Islet precursor cell (in vitro differentiated cells): ENCODE results near the gene ZNF419.
"Not testable (repeated sequence)": the region's sequence is repeated elsewhere in the genome, so short reads cannot be mapped to it uniquely, and the experiment has no call there.

ENCODE experiments used
- DNase-seq: peaks from one replicate; pipeline ENCODE4 v3.0.0-alpha.2; 2018

ZNF419 gene

GRCh38 chr19:57487477-57488298 is at the start of gene ZNF419:
TSS of gene ZNF419 (plus strand) at chr19:57487750. CDS start at chr19:57487951, 201 bp downstream.
- peak; percentile 96 for DNase-seq

- no peak for DNase-seq
Measured at GRCh38 chr19:57437931-57438330, 49.6 kb upstream of the ZNF419 start.

GRCh38 chr19:57438925-57439324 is 48.6 kb upstream of the ZNF419 start:
- no peak for DNase-seq

- DNase-seq: no peak
Measured at GRCh38 chr19:57441979-57442752, 45.4 kb upstream of the ZNF419 start.

GRCh38 chr19:57443121-57443696 is 44.3 kb upstream of the ZNF419 start:
- DNase-seq: no peak

GRCh38 chr19:57452307-57452706 is 35.2 kb upstream of the ZNF419 start:
- DNase-seq: no peak

GRCh38 chr19:57465680-57466381 is 21.7 kb upstream of the ZNF419 start:
- DNase-seq: no peak

- no peak for DNase-seq
Measured at GRCh38 chr19:57466489-57466888, 21.1 kb upstream of the ZNF419 start.

- no peak for DNase-seq
Measured at GRCh38 chr19:57473646-57474045, 13.9 kb upstream of the ZNF419 start.

GRCh38 chr19:57477191-57478008 is 10.2 kb upstream of the ZNF419 start, which contains the start of gene ZNF772:
TSS of gene ZNF772 (minus strand) at chr19:57477566. CDS start at chr19:57477309, 257 bp downstream.
- peak; percentile 95 for DNase-seq

- not testable (repeated sequence) for DNase-seq
Measured at GRCh38 chr19:57488299-57488644, 722 bp downstream of the ZNF419 start.

- DNase-seq: not testable (repeated sequence)
Measured at GRCh38 chr19:57499332-57499679, 11.8 kb downstream of the ZNF419 start.

- peak; percentile 95 for DNase-seq
Measured at GRCh38 chr19:57499680-57500395, 12.3 kb downstream of the ZNF419 start, which contains the start of gene ZNF773. TSS of gene ZNF773 (plus strand) at chr19:57499938. CDS start at chr19:57500081, 143 bp downstream.

GRCh38 chr19:57500400-57500799 is 12.8 kb downstream of the ZNF419 start:
- not testable (repeated sequence) for DNase-seq

- no peak for DNase-seq
Measured at GRCh38 chr19:57506163-57506562, 18.6 kb downstream of the ZNF419 start.

- DNase-seq: no peak
Measured at GRCh38 chr19:57511484-57511883, 23.9 kb downstream of the ZNF419 start.

GRCh38 chr19:57512845-57513244 is 25.3 kb downstream of the ZNF419 start:
- DNase-seq: no peak

- no peak for DNase-seq
Measured at GRCh38 chr19:57515255-57515654, 27.7 kb downstream of the ZNF419 start.

- not testable (repeated sequence) for DNase-seq
Measured at GRCh38 chr19:57518021-57518420, 30.5 kb downstream of the ZNF419 start.

- peak; percentile 97 for DNase-seq
Measured at GRCh38 chr19:57527136-57527881, 39.8 kb downstream of the ZNF419 start, which contains the start of gene ZNF549. TSS of gene ZNF549 (plus strand) at chr19:57527356. CDS start at chr19:57527574, 218 bp downstream.
